Neural cell (in vitro differentiated cells): ENCODE measurements around the gene BSCL2. TPM values are rescaled to one million over a fixed set of nuclear protein-coding genes. Genes with fewer than 3 reads are reported as not detected.

Source experiments
- H2AFZ ChIP-seq: fragments of 200-600, 300-800 bp; sonication (generic), shearing (Covaris generic); 2 replicates; pipeline ENCODE4 v1.6.0; 2014; ENCODE audit warnings: low read depth, mild to moderate bottlenecking, antibody characterized with exemption, low read length, moderate library complexity
- H3F3A ChIP-seq: fragments of 200-600 bp; shearing (Covaris generic); 2 replicates; pipeline ENCODE4 v1.6.1; 2016; ENCODE audit warnings: mild to moderate bottlenecking, moderate library complexity, mixed read lengths, antibody characterized with exemption, low read length; ENCODE audit not compliant: insufficient read depth, poor library complexity, severe bottlenecking
- H3K27ac ChIP-seq: fragments of 200-600, 300-800 bp; sonication (generic), shearing (Covaris generic); 2 replicates; pipeline ENCODE4 v1.5.1; 2014; ENCODE audit warnings: mild to moderate bottlenecking, low read length, moderate library complexity
- H3K27me3 ChIP-seq: fragments of 300-800, 200-600 bp; sonication (generic), shearing (Covaris generic); 2 replicates; pipeline ENCODE4 v1.6.0; 2014; ENCODE audit warnings: mild to moderate bottlenecking, low read depth, low read length, moderate library complexity; ENCODE audit not compliant: insufficient read depth
- H3K36me3 ChIP-seq: fragments of 300-800, 200-600 bp; sonication (generic), shearing (Covaris generic); 2 replicates; pipeline ENCODE4 v1.5.1; 2014; ENCODE audit warnings: mild to moderate bottlenecking, antibody characterized with exemption, low read length, moderate library complexity; ENCODE audit not compliant: insufficient read depth
- H3K4me2 ChIP-seq: fragments of 300-800, 200-600 bp; sonication (generic), shearing (Covaris generic); 2 replicates; pipeline ENCODE4 v1.6.0; 2014; ENCODE audit warnings: mild to moderate bottlenecking, low read length
- H3K4me3 ChIP-seq: fragments of 300-800, 200-600 bp; sonication (generic), shearing (Covaris generic); 2 replicates; pipeline ENCODE4 v1.5.1; 2014; ENCODE audit warnings: mild to moderate bottlenecking, low read length, moderate library complexity
- H3K79me2 ChIP-seq: fragments of 200-600 bp; shearing (Covaris generic); replicated peaks from 2 replicates; pipeline ENCODE4 v1.6.0; 2014; ENCODE audit warnings: mild to moderate bottlenecking, low read length, moderate library complexity; ENCODE audit not compliant: insufficient read depth
- H3K9ac ChIP-seq: fragments of 300-800, 200-600 bp; sonication (generic), shearing (Covaris generic); 2 replicates; pipeline ENCODE4 v1.6.1; 2016; ENCODE audit warnings: mild to moderate bottlenecking, low read length, mixed read lengths
- H3K9me2 ChIP-seq: fragments of 200-600 bp; shearing (Covaris generic); 2 replicates; pipeline ENCODE4 v1.6.1; 2016; ENCODE audit warnings: mild to moderate bottlenecking, low read length, mixed read lengths; ENCODE audit not compliant: insufficient read depth
- H3K9me3 ChIP-seq: fragments of 200-600, 300-800 bp; sonication (generic), shearing (Covaris generic); 2 replicates; pipeline ENCODE4 v1.6.1; 2016; ENCODE audit warnings: mild to moderate bottlenecking, mixed run types, low read length, moderate library complexity, mixed read lengths
- H4K20me1 ChIP-seq: fragments of 200-600 bp; shearing (Covaris generic); 2 replicates; pipeline ENCODE4 v1.6.1; 2016; ENCODE audit warnings: mild to moderate bottlenecking, mixed run types; ENCODE audit not compliant: insufficient read depth
- EP300 ChIP-seq: fragments of 450-650 bp; conservative IDR thresholded peaks from 2 replicates; pipeline ENCODE4 v1.6.1; 2014; ENCODE audit warnings: antibody characterized with exemption, mild to moderate bottlenecking, moderate library complexity; ENCODE audit not compliant: poor library complexity, severe bottlenecking
- EZH2 ChIP-seq: fragments of 200-600, 300-800 bp; shearing (Covaris generic), sonication (generic); IDR thresholded peaks from 2 replicates; pipeline ENCODE4 v1.6.1; 2014; ENCODE audit warnings: antibody characterized with exemption, low read length, borderline replicate concordance, mild to moderate bottlenecking; ENCODE audit not compliant: insufficient read depth, poor library complexity, severe bottlenecking
- MXI1 ChIP-seq: fragments of 450-650 bp; conservative IDR thresholded peaks from 2 replicates; pipeline ENCODE4 v1.6.1; 2014; ENCODE audit warnings: antibody characterized with exemption, mild to moderate bottlenecking; ENCODE audit not compliant: poor library complexity, severe bottlenecking
- POLR2AphosphoS5 ChIP-seq: IDR thresholded peaks from 2 replicates; pipeline ENCODE4 v1.6.1; 2012
- RAD21 ChIP-seq: fragments of 450-650 bp; conservative IDR thresholded peaks from 2 replicates; pipeline ENCODE4 v1.6.1; 2014; ENCODE audit warnings: antibody characterized with exemption, mild to moderate bottlenecking, moderate library complexity
- SMC3 ChIP-seq: fragments of 450-650 bp; conservative IDR thresholded peaks from 2 replicates; pipeline ENCODE4 v1.6.1; 2014; ENCODE audit warnings: antibody characterized with exemption, mild to moderate bottlenecking, moderate library complexity; ENCODE audit not compliant: poor library complexity
- TAF1 ChIP-seq: IDR thresholded peaks from 2 replicates; pipeline ENCODE4 v1.6.1; 2012; ENCODE audit warnings: low read depth
- polyA plus RNA-seq: library from polyadenylated mRNA; depleted of rRNA; stranded (reverse); fragments of >200 nt; gene quantifications from 2 replicates; pipeline ENCODE4 v1.2.3, GENCODE V29; 2014
- TF ChIP-seq, protein P1 (sequence below): fragments of 450-650 bp; IDR thresholded peaks from 2 replicates; pipeline ENCODE4 v1.5.1; 2014; ENCODE audit warnings: antibody characterized with exemption, mild to moderate bottlenecking, moderate library complexity; ENCODE audit not compliant: poor library complexity, severe bottlenecking
- TF ChIP-seq, protein P2 (sequence below): IDR thresholded peaks from 2 replicates; pipeline ENCODE4 v1.6.1; 2012; ENCODE audit warnings: borderline replicate concordance

Gene BSCL2
- polyA plus RNA-seq, 1 donor from 2014 or later: 304 TPM

DNA sequence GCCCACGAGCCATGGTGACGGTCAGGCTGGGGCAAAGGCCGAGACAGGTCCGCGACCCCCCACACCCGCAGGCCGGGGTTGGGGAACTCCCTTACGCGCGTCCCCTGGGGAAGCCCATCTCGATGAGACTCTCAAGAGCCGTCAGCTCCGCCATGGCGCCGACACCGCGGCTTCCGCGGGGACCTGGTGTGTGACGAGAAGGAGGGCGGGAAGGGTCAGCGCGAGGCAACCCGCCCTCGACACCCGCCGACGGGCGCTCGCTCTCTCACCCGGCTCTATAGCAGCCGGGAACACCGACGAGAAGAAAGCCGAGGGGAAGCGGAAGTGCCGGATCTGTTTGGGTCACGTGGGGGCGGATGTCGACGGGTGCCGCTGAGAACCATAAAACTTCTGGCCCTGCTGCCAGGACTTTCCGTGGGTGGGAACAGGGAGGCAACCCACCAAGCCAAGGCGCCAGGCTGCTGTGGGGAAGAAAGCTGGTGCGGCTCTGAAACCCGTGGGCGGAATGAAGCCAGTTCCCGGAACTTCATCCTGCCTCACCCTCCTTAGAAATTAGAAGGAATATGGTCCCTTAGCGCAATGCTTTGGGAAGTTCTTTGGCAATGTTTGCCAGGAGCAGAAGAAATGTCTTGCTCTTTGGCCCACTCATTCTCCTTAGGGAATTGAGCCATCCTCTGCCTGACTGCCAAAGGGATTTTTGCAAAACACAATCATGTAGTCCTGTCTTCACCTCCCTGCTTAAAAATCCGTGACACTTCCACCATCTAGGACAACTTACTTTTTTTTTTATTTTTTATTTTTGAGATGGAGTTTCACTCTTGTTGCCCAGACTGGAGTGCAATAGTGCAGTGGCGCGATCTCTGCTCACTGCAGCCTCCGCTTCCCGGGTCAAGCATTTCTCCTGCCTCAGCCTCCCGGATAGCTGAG is 28.2 kb downstream of the BSCL2 start, which contains the start of gene UBXN1:
TSS of gene UBXN1 (minus strand) at position 304 of the 927 bp plus-strand sequence. CDS start at position 154, 150 bp downstream.
- H3K36me3 ChIP-seq: no peaks in the 10 kb centered on the region
- TF ChIP-seq, protein P1, sequence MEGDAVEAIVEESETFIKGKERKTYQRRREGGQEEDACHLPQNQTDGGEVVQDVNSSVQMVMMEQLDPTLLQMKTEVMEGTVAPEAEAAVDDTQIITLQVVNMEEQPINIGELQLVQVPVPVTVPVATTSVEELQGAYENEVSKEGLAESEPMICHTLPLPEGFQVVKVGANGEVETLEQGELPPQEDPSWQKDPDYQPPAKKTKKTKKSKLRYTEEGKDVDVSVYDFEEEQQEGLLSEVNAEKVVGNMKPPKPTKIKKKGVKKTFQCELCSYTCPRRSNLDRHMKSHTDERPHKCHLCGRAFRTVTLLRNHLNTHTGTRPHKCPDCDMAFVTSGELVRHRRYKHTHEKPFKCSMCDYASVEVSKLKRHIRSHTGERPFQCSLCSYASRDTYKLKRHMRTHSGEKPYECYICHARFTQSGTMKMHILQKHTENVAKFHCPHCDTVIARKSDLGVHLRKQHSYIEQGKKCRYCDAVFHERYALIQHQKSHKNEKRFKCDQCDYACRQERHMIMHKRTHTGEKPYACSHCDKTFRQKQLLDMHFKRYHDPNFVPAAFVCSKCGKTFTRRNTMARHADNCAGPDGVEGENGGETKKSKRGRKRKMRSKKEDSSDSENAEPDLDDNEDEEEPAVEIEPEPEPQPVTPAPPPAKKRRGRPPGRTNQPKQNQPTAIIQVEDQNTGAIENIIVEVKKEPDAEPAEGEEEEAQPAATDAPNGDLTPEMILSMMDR: no peak
- TF ChIP-seq SMC3 (peak; percentile 41), POLR2AphosphoS5 (peak; percentile 91), EZH2 (no peak), TAF1 (peak; percentile 55), MXI1 (peak; percentile 83), EP300 (peak; percentile 38), RAD21 (peak; percentile 25)
- TF ChIP-seq, protein P2, sequence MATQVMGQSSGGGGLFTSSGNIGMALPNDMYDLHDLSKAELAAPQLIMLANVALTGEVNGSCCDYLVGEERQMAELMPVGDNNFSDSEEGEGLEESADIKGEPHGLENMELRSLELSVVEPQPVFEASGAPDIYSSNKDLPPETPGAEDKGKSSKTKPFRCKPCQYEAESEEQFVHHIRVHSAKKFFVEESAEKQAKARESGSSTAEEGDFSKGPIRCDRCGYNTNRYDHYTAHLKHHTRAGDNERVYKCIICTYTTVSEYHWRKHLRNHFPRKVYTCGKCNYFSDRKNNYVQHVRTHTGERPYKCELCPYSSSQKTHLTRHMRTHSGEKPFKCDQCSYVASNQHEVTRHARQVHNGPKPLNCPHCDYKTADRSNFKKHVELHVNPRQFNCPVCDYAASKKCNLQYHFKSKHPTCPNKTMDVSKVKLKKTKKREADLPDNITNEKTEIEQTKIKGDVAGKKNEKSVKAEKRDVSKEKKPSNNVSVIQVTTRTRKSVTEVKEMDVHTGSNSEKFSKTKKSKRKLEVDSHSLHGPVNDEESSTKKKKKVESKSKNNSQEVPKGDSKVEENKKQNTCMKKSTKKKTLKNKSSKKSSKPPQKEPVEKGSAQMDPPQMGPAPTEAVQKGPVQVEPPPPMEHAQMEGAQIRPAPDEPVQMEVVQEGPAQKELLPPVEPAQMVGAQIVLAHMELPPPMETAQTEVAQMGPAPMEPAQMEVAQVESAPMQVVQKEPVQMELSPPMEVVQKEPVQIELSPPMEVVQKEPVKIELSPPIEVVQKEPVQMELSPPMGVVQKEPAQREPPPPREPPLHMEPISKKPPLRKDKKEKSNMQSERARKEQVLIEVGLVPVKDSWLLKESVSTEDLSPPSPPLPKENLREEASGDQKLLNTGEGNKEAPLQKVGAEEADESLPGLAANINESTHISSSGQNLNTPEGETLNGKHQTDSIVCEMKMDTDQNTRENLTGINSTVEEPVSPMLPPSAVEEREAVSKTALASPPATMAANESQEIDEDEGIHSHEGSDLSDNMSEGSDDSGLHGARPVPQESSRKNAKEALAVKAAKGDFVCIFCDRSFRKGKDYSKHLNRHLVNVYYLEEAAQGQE: peak; percentile 74
- H3K9me3 ChIP-seq: no peaks in the 10 kb centered on the region
- peak within 1 kb of the TSS; percentile 79 for H3K4me3 ChIP-seq
- no peaks in the 10 kb centered on the region for H3K27me3 ChIP-seq
- H3K4me2 ChIP-seq: peak within 1 kb of the TSS; percentile 91
- H3K9me2 ChIP-seq: no peaks in the 10 kb centered on the region
- H3F3A ChIP-seq: no peaks in the 10 kb centered on the region
- peak within 1 kb of the TSS; percentile 60 for H2AFZ ChIP-seq
- H4K20me1 ChIP-seq: no peaks in the 10 kb centered on the region
- peaks cover 8% of the 10 kb centered on the region for H3K79me2 ChIP-seq
- H3K27ac ChIP-seq: peak within 1 kb of the TSS; percentile 69
- H3K9ac ChIP-seq: peak within 1 kb of the TSS; percentile 84

DNA sequence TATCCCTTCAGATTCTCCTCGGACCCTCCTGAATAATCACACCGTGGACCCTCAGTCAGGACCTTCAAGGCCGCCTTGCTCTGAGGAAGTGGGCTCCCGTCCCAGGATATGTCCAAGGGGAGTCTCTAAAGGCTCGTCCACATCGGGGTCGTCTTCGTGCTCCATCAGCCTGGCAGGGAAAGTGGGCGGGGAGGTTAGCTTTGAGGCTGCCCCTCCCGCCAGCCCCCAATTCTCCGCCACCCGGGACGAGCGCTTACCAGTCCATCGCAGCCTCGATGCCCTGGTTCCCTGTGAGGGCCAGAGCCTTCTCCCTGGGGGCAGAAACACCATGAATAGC is 28.8 kb downstream of the BSCL2 start:
- Histone ChIP-seq H3K27me3 (no peaks in the 10 kb centered on the region), H3K4me3 (peak overlapping the region; percentile 79), H3K79me2 (peaks cover 8% of the 10 kb centered on the region), H3K36me3 (no peaks in the 10 kb centered on the region), H3K9me2 (no peaks in the 10 kb centered on the region), H3K27ac (peak overlapping the region; percentile 69), H3K9ac (peak overlapping the region; percentile 84), H3F3A (no peaks in the 10 kb centered on the region), H4K20me1 (no peaks in the 10 kb centered on the region), H3K4me2 (peak overlapping the region; percentile 91), H3K9me3 (no peaks in the 10 kb centered on the region), H2AFZ (peak overlapping the region; percentile 60)
- TF ChIP-seq RAD21: no peak
- no peak for TF ChIP-seq EP300
- TF ChIP-seq, protein P2: no peak
- TF ChIP-seq TAF1: no peak
- no peak for TF ChIP-seq MXI1
- TF ChIP-seq SMC3: no peak
- TF ChIP-seq, protein P1: no peak
- TF ChIP-seq POLR2AphosphoS5: no peak
- TF ChIP-seq EZH2: no peak
